K562 (cell line): Measurements from ENCODE around the gene RBMX.

Experiments
- MTA1 ChIP-seq: fragments of 450-650 bp; IDR thresholded peaks from 2 replicates; pipeline ENCODE4 v1.6.1; 2017; ENCODE audit warnings: borderline replicate concordance
- NR2C2 ChIP-seq, 2 experiments: fragments of 200-800 bp in 1 of 2; sonication (Bioruptor generic) in 1 of 2; sonication (generic) in 1 of 2; formaldehyde crosslinking in 1 of 2; IDR thresholded peaks; 2 replicates each; pipeline versions ENCODE4 v1.6.1 to v1.8.0; 2016 to 2022; ENCODE audit warnings: mild to moderate bottlenecking in 1 of 2, missing compliant biosample characterization in 1 of 2, missing genetic modification characterization in 1 of 2, missing genetic modification reagents in 1 of 2
- RFX5 ChIP-seq: IDR thresholded peaks from 2 replicates; pipeline ENCODE4 v1.6.1; 2011; ENCODE audit warnings: low read depth, mild to moderate bottlenecking, improper control_type of control experiment, low read length
- ZBTB8A ChIP-seq: fragments of 450-650 bp; IDR thresholded peaks from 2 replicates; pipeline ENCODE4 v1.6.1; 2018; ENCODE audit warnings: mild to moderate bottlenecking, moderate library complexity; ENCODE audit not compliant: partially characterized antibody
- ZC3H8 ChIP-seq: fragments of 450-650 bp; IDR thresholded peaks from 2 replicates; pipeline ENCODE4 v1.6.1; 2017
- TF ChIP-seq, protein P1 (sequence below), 2 experiments: IDR thresholded peaks; 2 replicates each; pipeline ENCODE4 v1.6.1; 2012; ENCODE audit warnings: improper control_type of control experiment in 2 of 2, low read depth in 2 of 2, low read length in 2 of 2, borderline replicate concordance in 1 of 2
- TF ChIP-seq, protein P2 (sequence below), 3 experiments: IDR thresholded peaks in 2 of 3; conservative IDR thresholded peaks in 1 of 3; 2 replicates each; pipeline ENCODE4 v1.5.1; 2011 to 2012; ENCODE audit warnings: low read length in 3 of 3, mild to moderate bottlenecking in 3 of 3, control low read depth in 2 of 3, improper control_type of control experiment in 1 of 3, inconsistent platforms in 1 of 3, low read depth in 1 of 3, mixed read lengths in 1 of 3, moderate library complexity in 1 of 3; ENCODE audit not compliant: insufficient read depth in 2 of 3

DNA sequence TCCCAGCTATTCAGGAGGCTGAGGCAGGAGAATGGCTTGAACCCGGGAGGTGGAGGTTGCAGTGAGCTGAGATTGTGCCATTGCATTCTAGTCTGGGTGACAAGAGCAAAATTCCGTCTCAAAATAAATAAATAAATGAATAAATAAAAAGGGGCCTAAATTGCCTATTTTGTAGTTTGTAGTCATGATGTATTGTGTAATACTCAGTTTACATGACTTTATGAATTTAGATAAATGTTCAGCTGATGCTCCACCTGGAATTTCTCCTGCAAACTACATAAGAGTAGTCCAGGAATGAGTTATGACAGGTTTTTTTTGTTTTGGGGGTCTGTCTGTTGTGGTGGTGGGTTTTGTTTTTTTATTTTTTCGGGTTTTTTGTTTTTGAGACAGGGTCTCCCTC lies 31.1 kb downstream of the RBMX start:
- TF ChIP-seq RFX5 (no peak), MTA1 (no peak), ZBTB8A (no peak), ZC3H8 (no peak), NR2C2 (CRISPR knock-in tag; IDR thresholded peaks at IDR 0.05) (no peak), NR2C2 (tag; IDR thresholded peaks at IDR 0.05) (no peak)
- TF ChIP-seq, protein P1, sequence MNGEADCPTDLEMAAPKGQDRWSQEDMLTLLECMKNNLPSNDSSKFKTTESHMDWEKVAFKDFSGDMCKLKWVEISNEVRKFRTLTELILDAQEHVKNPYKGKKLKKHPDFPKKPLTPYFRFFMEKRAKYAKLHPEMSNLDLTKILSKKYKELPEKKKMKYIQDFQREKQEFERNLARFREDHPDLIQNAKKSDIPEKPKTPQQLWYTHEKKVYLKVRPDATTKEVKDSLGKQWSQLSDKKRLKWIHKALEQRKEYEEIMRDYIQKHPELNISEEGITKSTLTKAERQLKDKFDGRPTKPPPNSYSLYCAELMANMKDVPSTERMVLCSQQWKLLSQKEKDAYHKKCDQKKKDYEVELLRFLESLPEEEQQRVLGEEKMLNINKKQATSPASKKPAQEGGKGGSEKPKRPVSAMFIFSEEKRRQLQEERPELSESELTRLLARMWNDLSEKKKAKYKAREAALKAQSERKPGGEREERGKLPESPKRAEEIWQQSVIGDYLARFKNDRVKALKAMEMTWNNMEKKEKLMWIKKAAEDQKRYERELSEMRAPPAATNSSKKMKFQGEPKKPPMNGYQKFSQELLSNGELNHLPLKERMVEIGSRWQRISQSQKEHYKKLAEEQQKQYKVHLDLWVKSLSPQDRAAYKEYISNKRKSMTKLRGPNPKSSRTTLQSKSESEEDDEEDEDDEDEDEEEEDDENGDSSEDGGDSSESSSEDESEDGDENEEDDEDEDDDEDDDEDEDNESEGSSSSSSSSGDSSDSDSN (IDR thresholded peaks at IDR 0.05; ENCODE audit: borderline replicate concordance in 1 of 2, low read depth in 2 of 2, low read length in 2 of 2) = no peak
- TF ChIP-seq, protein P2, sequence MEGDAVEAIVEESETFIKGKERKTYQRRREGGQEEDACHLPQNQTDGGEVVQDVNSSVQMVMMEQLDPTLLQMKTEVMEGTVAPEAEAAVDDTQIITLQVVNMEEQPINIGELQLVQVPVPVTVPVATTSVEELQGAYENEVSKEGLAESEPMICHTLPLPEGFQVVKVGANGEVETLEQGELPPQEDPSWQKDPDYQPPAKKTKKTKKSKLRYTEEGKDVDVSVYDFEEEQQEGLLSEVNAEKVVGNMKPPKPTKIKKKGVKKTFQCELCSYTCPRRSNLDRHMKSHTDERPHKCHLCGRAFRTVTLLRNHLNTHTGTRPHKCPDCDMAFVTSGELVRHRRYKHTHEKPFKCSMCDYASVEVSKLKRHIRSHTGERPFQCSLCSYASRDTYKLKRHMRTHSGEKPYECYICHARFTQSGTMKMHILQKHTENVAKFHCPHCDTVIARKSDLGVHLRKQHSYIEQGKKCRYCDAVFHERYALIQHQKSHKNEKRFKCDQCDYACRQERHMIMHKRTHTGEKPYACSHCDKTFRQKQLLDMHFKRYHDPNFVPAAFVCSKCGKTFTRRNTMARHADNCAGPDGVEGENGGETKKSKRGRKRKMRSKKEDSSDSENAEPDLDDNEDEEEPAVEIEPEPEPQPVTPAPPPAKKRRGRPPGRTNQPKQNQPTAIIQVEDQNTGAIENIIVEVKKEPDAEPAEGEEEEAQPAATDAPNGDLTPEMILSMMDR (IDR thresholded peaks at IDR 0.05 in 2 of 3, conservative IDR thresholded peaks at IDR 0.05 in 1 of 3; ENCODE audit: insufficient read depth in 2 of 3, low read depth in 1 of 3, low read length in 3 of 3) = no peak
